Heart left ventricle (tissue), 16 donors: ENCODE measurements around the gene LRRC26. TPM values are rescaled to one million over a fixed set of nuclear protein-coding genes. Genes with fewer than 3 reads are reported as not detected.

ENCODE experiments used
- ATAC-seq, 4 donors: fragments of 200-7000 bp; cut with Tn5 transposase; one replicate each; pipeline ENCODE4 v1.9.1; 2020 to 2022; ENCODE audit warnings: moderate library complexity in 4 of 4, mild to moderate bottlenecking in 3 of 4, moderate number of reproducible peaks in 1 of 4
- DNase-seq, 5 donors: peaks; one replicate each; pipeline ENCODE4 v3.0.0-alpha.2; 2020
- H3K27ac ChIP-seq, 12 donors: fragments of 200-600 bp; sonication (generic) in 4 of 12; one replicate each; pipeline versions ENCODE4 v1.5.0 to v1.8.0; 2016 to 2022; ENCODE audit warnings: mild to moderate bottlenecking in 2 of 12
- H3K27me3 ChIP-seq, 9 donors: fragments of 200-600 bp; sonication (generic) in 2 of 9; one replicate each; pipeline versions ENCODE4 v1.5.1 to v1.8.0; 2016 to 2022; ENCODE audit warnings: mild to moderate bottlenecking in 3 of 9
- H3K36me3 ChIP-seq, 9 donors: fragments of 200-600 bp; sonication (generic) in 2 of 9; one replicate each; pipeline versions ENCODE4 v1.5.0 to v1.8.0; 2018 to 2022; ENCODE audit warnings: mild to moderate bottlenecking in 2 of 9
- H3K4me1 ChIP-seq, 12 donors: fragments of 200-600 bp; sonication (generic) in 4 of 12; one replicate each; pipeline versions ENCODE4 v1.5.0 to v1.8.0; 2016 to 2022; ENCODE audit warnings: mild to moderate bottlenecking in 3 of 12
- H3K4me3 ChIP-seq, 12 donors: fragments of 200-600 bp; sonication (generic) in 4 of 12; one replicate each; pipeline versions ENCODE4 v1.5.0 to v1.8.0; 2017 to 2022; ENCODE audit warnings: mild to moderate bottlenecking in 9 of 12, moderate library complexity in 4 of 12
- H3K9me3 ChIP-seq, 12 donors: fragments of 200-600 bp; sonication (generic) in 4 of 12; one replicate each; pipeline versions ENCODE4 v1.5.0 to v1.8.0; 2016 to 2022; ENCODE audit warnings: mild to moderate bottlenecking in 1 of 12
- CTCF ChIP-seq, 12 donors: fragments of 200-600 bp; sonication (generic) in 4 of 12; IDR thresholded peaks; one replicate each; pipeline versions ENCODE4 v1.5.0 to v1.8.0; 2018 to 2022; ENCODE audit warnings: antibody characterized with exemption in 12 of 12, mild to moderate bottlenecking in 5 of 12
- POLR2A ChIP-seq, 2 donors: fragments of 450-650 bp; IDR thresholded peaks; one replicate each; pipeline ENCODE4 v1.6.1; 2017; ENCODE audit warnings: antibody characterized with exemption in 2 of 2, mild to moderate bottlenecking in 2 of 2, moderate library complexity in 2 of 2
- WGBS, 4 donors: extraction: QIAGEN DNeasy Blood & Tissue Kit in 2 of 4; methylation state at CpG; one replicate each; pipeline versions ENCODE4 v1.1.5 to v1.1.7; 2013 to 2018; 5-methylcytosine and 5-hydroxymethylcytosine counted together
- intact Hi-C, 10 donors: fragments of 100-400 bp; cut with DNase I; formaldehyde crosslinking; loops; one replicate each; pipeline versions ENCODE4 v1.11.1 to v1.14.2; 2022
- polyA plus RNA-seq, 2 donors: library from polyadenylated mRNA; stranded (reverse); fragments of 200-250 nt; gene quantifications; one replicate each; pipeline ENCODE4 v1.2.3, GENCODE V29; 2013
- total RNA-seq, 9 donors: library from RNA; depleted of rRNA in 2 of 9; stranded (reverse); fragments of >200 nt in 2 of 9; fragmentation: NEBNext Ultra II Directional in 3 of 9; extraction: Animal tissue kit (Norgen Biotek cat#: 25700) in 3 of 9; gene quantifications; one replicate each; pipeline versions ENCODE4 v1.1.0 to v1.2.4, GENCODE V29; 2016 to 2023
- donor health status: ischemic (EF 13 %, LVEDD 7.1; RV severe dilation, severe dysfunction).
- donor health status: healthy with polysubstance abuse.
- donor health status: DM: no; HTN: yes; CAD: no.
- donor health status: DM: no; HTN: no; CAD: no.
- donor health status: ischemic (EF 25% LVEDD 6.9; RV normal size, moderate dysfunction).
- donor health status: ischemic (EF 25% LVEDD 5.7; RV mildly dilated, moderate dysfunction).
- donor health status: healthy.
- donor health status: DM: yes; HTN: yes; CAD: no.
- donor health status: ischemic (EF 35%, LVEDD 5.7; RV mildly dilated, moderate dysfunction).
- donor health status: nonischemic (EF 11% LVEDD 7.7; RV severe dilation, severe dysfunction).
- donor health status: DM: yes; HTN: yes; CAD: no.
- donor health status: PGD.
- donor health status: ischemic (EF 29% LVEDD 5.4; RV normal size, mild dysfunction).
- donor health status: nonischemic (EF 23%, LVEDD 6.1; RV moderate dilation, normal function).

The LRRC26 gene
- total and polyA plus RNA-seq, 11 donors: not detected

- H3K4me1 ChIP-seq: peaks cover 12 to 83% (median 69%) of the 10 kb centered on the region in 12 donors
- intact Hi-C loops: no loop called here
- DNase-seq (no peak), ATAC-seq (no peak)
- no peaks in the 10 kb centered on the region for H3K27me3 ChIP-seq
- 56 to 74% (median 71%) methylated on average over 8 of the region's 8 CpGs for whole genome bisulfite sequencing, 4 donors
- H3K4me3 ChIP-seq: peak overlapping the region in 1 of 12 donors; percentile 73
- no peak for TF ChIP-seq CTCF (IDR thresholded peaks at IDR 0.05)
- no peak for TF ChIP-seq POLR2A (IDR thresholded peaks at IDR 0.05)
- peaks cover 0 to 4% (median 0%) of the 10 kb centered on the region in 9 donors for H3K36me3 ChIP-seq
- H3K9me3 ChIP-seq: no peaks in the 10 kb centered on the region
- no peak overlapping the region for H3K27ac ChIP-seq
Measured at GRCh38 chr9:137202966-137203365, 33.1 kb upstream of the LRRC26 start.

- WGBS, 4 donors: 10 to 13% (median 13%) methylated on average over 23 of the region's 23 CpGs
- peak overlapping the region; percentile 48 to 99 (median 88) for H3K27ac ChIP-seq
- no peaks in the 10 kb centered on the region for H3K9me3 ChIP-seq
- H3K27me3 ChIP-seq: no peaks in the 10 kb centered on the region
- H3K4me3 ChIP-seq: peak overlapping the region; percentile 15 to 94 (median 68)
- intact Hi-C loops: no loop called here
- peaks cover 12 to 87% (median 74%) of the 10 kb centered on the region in 12 donors for H3K4me1 ChIP-seq
- TF ChIP-seq POLR2A (IDR thresholded peaks at IDR 0.05) (no peak), CTCF (IDR thresholded peaks at IDR 0.05) (no peak)
- DNase-seq (no peak), ATAC-seq (no peak)
- H3K36me3 ChIP-seq: no peaks in the 10 kb centered on the region
Measured at GRCh38 chr9:137201205-137201868, 31.5 kb upstream of the LRRC26 start.

- Histone ChIP-seq H3K4me3 (peak within 1 kb of the TSS; percentile 23 to 94 (median 68)), H3K27ac (peak within 1 kb of the TSS; percentile 48 to 99 (median 88)), H3K4me1 (peaks cover 10 to 88% (median 74%) of the 10 kb centered on the region in 12 donors), H3K9me3 (no peaks in the 10 kb centered on the region), H3K36me3 (no peaks in the 10 kb centered on the region), H3K27me3 (no peaks in the 10 kb centered on the region)
- 1% methylated on average over 18 to 118 of the region's 118 CpGs for WGBS, 4 donors
- intact Hi-C loops: loop anchor here in 1 of 10 donors (1.0 kb wide), 1 partner anchor 12 kb away; the partner anchor contains the start of genes ANAPC2 and SSNA1
- TF ChIP-seq POLR2A (IDR thresholded peaks at IDR 0.05) (peak; percentile 80 to 85), CTCF (IDR thresholded peaks at IDR 0.05) (peak in 1 of 12 donors; percentile 7)
- DNase-seq (peak; percentile 99 to 100 (median 100)), ATAC-seq (peak; percentile 97 to 99 (median 98))
Measured at GRCh38 chr9:137200311-137201204, 30.7 kb upstream of the LRRC26 start, which contains the start of gene TPRN. TPRN (minus strand) TSS chr9:137200741; CDS start chr9:137200711, 30 bp downstream.
